Common myeloid progenitor, CD34-positive (primary cell): ENCODE data around the gene PARD6B.

ENCODE experiments used
- CTCF ChIA-PET: fragments of 350-600 bp; sonication (Branson Sonifier 250); formaldehyde crosslinking; loops from one replicate; lab custom pipeline; 2021; ENCODE audit warnings: antibody characterized with exemption; lab: Charles Lee
- POLR2A ChIA-PET: fragments of 350-600 bp; sonication (Branson Sonifier 250); formaldehyde crosslinking; loops from one replicate; lab custom pipeline; 2021; ENCODE audit warnings: antibody characterized with exemption; lab: Charles Lee
- DNase-seq, 3 donors: peaks; one replicate each; pipeline versions ENCODE4 v3.0.0 to v3.0.0-alpha.2; 2013
- H3K27ac ChIP-seq, 2 experiments: 1 replicate in 1 of 2; 2 replicates in 1 of 2; pipeline ENCODE4 v1.7.0; 2013; ENCODE audit warnings: inconsistent platforms in 2 of 2, low read length in 2 of 2, mild to moderate bottlenecking in 2 of 2, low read depth in 1 of 2, moderate library complexity in 1 of 2; ENCODE audit not compliant: severe bottlenecking in 2 of 2, insufficient read depth in 1 of 2, poor library complexity in 1 of 2
- H3K27me3 ChIP-seq, 5 experiments: replicated peaks in 2 of 5; 1 replicate in 3 of 5; 2 replicates in 2 of 5; pipeline versions ENCODE4 v1.6.1 to v1.7.0; 2013; ENCODE audit warnings: low read length in 4 of 5, mild to moderate bottlenecking in 2 of 5, moderate library complexity in 2 of 5, inconsistent platforms in 1 of 5; ENCODE audit not compliant: insufficient read depth in 5 of 5, control insufficient read depth in 4 of 5
- H3K36me3 ChIP-seq, 4 experiments: 1 replicate in 2 of 4; 2 replicates in 2 of 4; pipeline versions ENCODE4 v1.6.1 to v1.7.0; 2013; ENCODE audit warnings: low read length in 3 of 4, control low read depth in 1 of 4, mild to moderate bottlenecking in 1 of 4; ENCODE audit not compliant: control insufficient read depth in 4 of 4, insufficient read depth in 4 of 4
- H3K4me1 ChIP-seq, 4 experiments: 1 replicate in 3 of 4; 2 replicates in 1 of 4; pipeline versions ENCODE4 v1.6.1 to v1.7.1; 2013; ENCODE audit warnings: low read length in 3 of 4, mild to moderate bottlenecking in 3 of 4, control low read depth in 1 of 4, inconsistent platforms in 1 of 4, moderate library complexity in 1 of 4; ENCODE audit not compliant: control insufficient read depth in 4 of 4, insufficient read depth in 4 of 4; ENCODE audit errors: control extremely low read depth in 1 of 4
- H3K4me3 ChIP-seq, 7 experiments: 1 replicate in 4 of 7; 2 replicates in 3 of 7; pipeline versions ENCODE4 v1.5.1 to v1.7.0; 2013; ENCODE audit warnings: mild to moderate bottlenecking in 7 of 7, low read length in 6 of 7, moderate library complexity in 6 of 7, inconsistent platforms in 2 of 7, low read depth in 2 of 7, control low read depth in 1 of 7; ENCODE audit not compliant: insufficient read depth in 4 of 7, control insufficient read depth in 1 of 7; ENCODE audit errors: extremely low read depth in 1 of 7
- H3K9me3 ChIP-seq, 5 experiments: 1 replicate in 4 of 5; 2 replicates in 1 of 5; pipeline versions ENCODE4 v1.6.1 to v1.7.1; 2013; ENCODE audit warnings: low read length in 4 of 5, mild to moderate bottlenecking in 2 of 5, inconsistent platforms in 1 of 5, low read depth in 1 of 5, moderate library complexity in 1 of 5; ENCODE audit not compliant: control insufficient read depth in 4 of 5, insufficient read depth in 2 of 5; ENCODE audit errors: control extremely low read depth in 1 of 5
- WGBS: methylation state at CpG from one replicate; pipeline ENCODE4 v1.1.5; 2013; ENCODE audit not compliant: insufficient coverage; 5-methylcytosine and 5-hydroxymethylcytosine counted together

PARD6B gene

DNA sequence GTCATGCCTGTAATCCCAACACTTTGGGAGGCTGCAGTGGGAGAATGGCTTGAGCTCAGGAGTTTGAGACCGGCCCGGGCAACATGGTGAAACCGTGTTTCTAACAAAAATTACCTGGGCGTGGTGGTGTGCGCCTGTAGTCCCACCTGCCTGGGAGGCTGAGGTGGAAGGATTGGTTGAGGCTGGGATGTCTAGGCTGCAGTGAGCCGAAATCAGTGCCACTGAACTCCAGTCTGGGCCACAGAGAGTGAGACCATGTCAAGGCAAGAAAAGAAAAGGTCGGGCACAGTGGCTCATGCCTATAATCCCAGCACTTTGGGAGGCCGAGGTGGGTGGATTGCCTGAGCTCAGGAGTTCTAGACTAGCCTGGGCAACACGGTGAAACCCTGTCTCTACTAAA is 55.3 kb downstream of the PARD6B start:
- H3K27ac ChIP-seq, result no peak overlapping the region
- H3K4me1 ChIP-seq, result peaks cover 0 to 9% (median 7%) of the 10 kb centered on the region in 4 experiments
- ChIA-PET CTCF (no interaction called here), POLR2A (no interaction called here)
- H3K9me3 ChIP-seq, result no peaks in the 10 kb centered on the region
- no peak overlapping the region for H3K4me3 ChIP-seq
- WGBS, result 97% methylated on average over 8 of the region's 9 CpGs
- H3K36me3 ChIP-seq, result no peaks in the 10 kb centered on the region
- H3K27me3 ChIP-seq, result no peaks in the 10 kb centered on the region
- no peak for DNase-seq

DNA sequence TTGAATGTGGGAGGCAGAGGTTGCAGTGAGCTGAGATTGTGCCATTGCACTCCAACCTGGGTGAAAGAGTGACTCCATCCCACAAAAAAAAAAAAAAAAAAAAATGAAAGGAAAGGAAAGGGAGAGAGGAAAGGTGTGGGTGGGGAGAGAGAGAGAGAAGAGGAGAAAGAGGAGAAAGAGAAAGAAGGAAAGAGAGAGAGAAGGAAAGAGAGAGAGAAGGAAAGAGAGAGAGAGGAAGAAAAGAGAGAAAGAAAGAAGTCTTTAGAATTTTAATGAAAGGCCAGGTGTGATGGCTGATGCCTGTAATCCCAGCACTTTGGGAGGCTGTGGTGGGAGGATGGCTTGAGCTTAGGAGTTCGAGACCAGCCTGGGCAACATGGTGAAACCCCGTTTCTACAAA is 55.8 kb downstream of the PARD6B start:
- ChIA-PET POLR2A (no interaction called here), CTCF (interaction anchor here (1.2 kb wide), 1 partner anchor 38 kb away, joined by 3 read pairs; no protein-coding TSS in a partner anchor)
- Histone ChIP-seq H3K36me3 (no peaks in the 10 kb centered on the region), H3K4me1 (peaks cover 0 to 9% (median 7%) of the 10 kb centered on the region in 4 experiments), H3K27ac (no peak overlapping the region), H3K9me3 (no peaks in the 10 kb centered on the region), H3K27me3 (no peaks in the 10 kb centered on the region), H3K4me3 (no peak overlapping the region)
- WGBS, result 100% methylated on average over 2 of the region's 2 CpGs
- DNase-seq, result no peak

DNA sequence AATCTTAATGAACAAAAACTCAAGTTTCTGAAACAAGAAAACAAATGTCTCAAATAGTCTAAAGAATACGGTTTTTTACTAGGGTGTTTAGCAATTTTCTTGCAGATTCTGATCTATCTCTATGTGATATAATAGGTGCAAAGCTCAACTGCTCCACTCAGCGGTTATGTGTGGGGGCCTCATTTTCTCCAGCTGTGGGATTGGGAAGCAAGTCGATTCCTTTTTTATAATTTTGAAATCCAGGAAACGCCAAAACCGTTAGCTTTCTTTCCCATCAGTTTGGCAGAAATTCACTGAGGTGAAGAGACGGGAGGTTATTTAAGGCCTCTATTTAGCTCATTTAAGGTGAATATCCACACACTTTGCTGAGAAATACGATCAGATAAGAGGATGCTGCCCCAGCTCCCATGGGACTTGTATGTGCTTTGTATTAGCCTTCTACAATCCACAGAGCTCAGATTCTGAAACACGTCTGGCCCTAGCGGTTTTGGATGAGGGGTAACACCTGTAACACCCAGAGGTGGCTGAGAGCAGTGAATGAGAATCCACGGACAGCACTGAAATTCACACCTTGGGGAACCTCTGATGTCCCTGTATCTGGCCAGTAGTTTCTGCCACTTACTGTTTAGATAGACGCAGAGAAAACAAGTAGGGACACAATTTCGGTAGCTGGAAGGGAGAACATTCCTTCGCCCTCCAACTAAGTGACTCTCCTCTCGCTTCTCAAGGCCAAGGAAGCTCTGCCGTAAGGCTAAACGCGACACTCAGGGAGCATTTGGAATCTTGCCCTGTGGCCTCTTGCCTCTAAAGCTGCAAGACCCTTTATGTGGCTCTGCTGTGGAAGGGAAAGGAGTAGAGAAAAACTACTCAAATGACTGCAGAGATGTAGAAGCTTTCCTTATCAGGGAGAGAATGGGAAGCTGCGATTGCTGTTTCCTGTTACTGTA is 56.9 kb downstream of the PARD6B start:
- Histone ChIP-seq H3K4me3 (no peak overlapping the region), H3K27ac (no peak overlapping the region), H3K36me3 (no peaks in the 10 kb centered on the region), H3K4me1 (peaks cover 0 to 9% (median 7%) of the 10 kb centered on the region in 4 experiments), H3K27me3 (no peaks in the 10 kb centered on the region), H3K9me3 (no peaks in the 10 kb centered on the region)
- DNase-seq, result peak in 2 of 3 donors; percentile 11 to 12
- CTCF ChIA-PET, result interaction anchor here (0.7 to 4.0 kb wide), 9 partner anchors 8 to 199 kb away, joined by 3 to 21 read pairs (median 3); partner anchors contain the start of gene ADNP
- POLR2A ChIA-PET, result no interaction called here
- WGBS, result 75% methylated on average over 13 of the region's 18 CpGs

DNA sequence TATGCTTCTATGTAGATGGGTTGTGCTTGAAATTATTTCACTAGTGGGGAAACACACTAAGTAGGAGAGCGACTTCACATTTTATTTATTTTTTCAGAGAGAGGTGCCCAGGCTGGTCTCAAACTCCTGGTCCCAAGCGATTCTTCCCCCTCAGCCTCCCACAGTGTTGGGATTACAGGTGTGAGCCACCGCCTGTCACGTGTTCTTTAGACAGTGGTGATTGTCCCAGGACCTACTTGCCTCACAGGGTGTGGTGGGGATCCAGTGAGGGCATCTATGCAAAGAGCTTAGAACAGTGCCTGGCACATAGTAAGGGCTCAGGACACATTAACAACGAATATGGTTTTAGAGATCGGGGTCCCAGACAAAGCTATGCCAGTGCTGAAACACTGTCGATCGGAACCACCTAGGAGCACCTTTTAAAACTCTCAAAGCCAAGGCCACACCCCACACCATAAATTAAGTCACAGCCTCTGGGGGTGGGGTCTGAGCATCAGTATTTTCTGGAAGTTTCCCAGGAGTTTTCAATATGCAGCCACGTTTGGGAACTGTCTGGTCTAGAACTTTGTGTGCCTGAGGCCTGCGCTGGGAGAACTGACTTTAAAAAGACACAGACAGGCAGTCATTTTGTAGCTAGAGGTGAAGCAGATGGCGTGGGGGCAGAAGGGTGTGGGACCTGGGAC is 58.7 kb downstream of the PARD6B start:
- POLR2A ChIA-PET, result interaction anchor here (1.0 kb wide), 1 partner anchor 141 kb away, joined by 3 read pairs; the partner anchor contains the start of gene ADNP
- Histone ChIP-seq H3K9me3 (no peaks in the 10 kb centered on the region), H3K4me3 (no peak overlapping the region), H3K36me3 (no peaks in the 10 kb centered on the region), H3K27me3 (no peaks in the 10 kb centered on the region), H3K27ac (no peak overlapping the region), H3K4me1 (peaks cover 0 to 16% (median 12%) of the 10 kb centered on the region in 4 experiments)
- CTCF ChIA-PET, result interaction anchor here (0.8 to 4.0 kb wide), 19 partner anchors 8 to 517 kb away, joined by 3 to 21 read pairs (median 4); no protein-coding TSS in a partner anchor
- WGBS, result 90% methylated on average over 10 of the region's 11 CpGs
- no peak for DNase-seq

DNA sequence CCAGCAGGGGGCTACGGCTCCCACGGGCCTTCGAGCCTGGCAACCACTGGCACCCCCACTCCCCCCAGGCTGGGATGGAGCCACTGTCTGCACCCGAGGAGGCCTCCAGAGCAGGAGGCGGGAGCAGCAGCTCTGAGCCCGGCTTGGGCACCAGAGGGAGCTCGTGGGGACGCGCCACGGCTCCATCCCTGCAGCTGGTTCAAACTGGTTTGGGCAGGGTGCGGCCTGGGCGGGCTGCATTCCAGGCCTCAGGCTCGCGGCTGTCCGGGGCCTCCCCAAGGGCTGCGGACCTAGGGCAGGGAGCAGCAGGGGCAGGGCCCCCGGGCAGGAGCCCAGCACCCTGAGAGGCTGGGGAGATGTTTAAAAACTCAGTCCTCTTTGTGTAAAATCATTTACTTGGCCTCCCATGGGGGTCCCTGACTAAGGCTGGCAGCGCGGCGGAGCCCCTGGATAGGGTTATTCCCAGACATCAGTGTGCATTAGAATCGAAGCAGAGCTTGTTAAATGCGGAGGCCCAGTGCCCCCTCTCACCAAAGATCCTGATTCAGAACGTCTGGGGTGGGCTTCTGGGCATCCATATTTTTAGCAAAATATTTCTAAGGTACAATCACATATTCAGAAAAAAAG is 59.4 kb downstream of the PARD6B start:
- H3K9me3 ChIP-seq, result no peaks in the 10 kb centered on the region
- peak overlapping the region in 2 of 7 experiments; percentile 11 to 38 for H3K4me3 ChIP-seq
- WGBS, result 14% methylated on average over 18 of the region's 23 CpGs
- H3K27me3 ChIP-seq, result no peaks in the 10 kb centered on the region
- H3K36me3 ChIP-seq, result no peaks in the 10 kb centered on the region
- peak overlapping the region in 1 of 2 experiments; percentile 81 for H3K27ac ChIP-seq
- ChIA-PET POLR2A (interaction anchor here (0.6 to 1.0 kb wide), 2 partner anchors 15 to 141 kb away, joined by 3 to 4 read pairs; partner anchors contain the start of gene ADNP), CTCF (interaction anchor here (0.7 to 4.0 kb wide), 21 partner anchors 8 to 516 kb away, joined by 3 to 21 read pairs (median 4); no protein-coding TSS in a partner anchor)
- peaks cover 0 to 23% (median 16%) of the 10 kb centered on the region in 4 experiments for H3K4me1 ChIP-seq
- peak; percentile 72 to 78 (median 77) for DNase-seq

DNA sequence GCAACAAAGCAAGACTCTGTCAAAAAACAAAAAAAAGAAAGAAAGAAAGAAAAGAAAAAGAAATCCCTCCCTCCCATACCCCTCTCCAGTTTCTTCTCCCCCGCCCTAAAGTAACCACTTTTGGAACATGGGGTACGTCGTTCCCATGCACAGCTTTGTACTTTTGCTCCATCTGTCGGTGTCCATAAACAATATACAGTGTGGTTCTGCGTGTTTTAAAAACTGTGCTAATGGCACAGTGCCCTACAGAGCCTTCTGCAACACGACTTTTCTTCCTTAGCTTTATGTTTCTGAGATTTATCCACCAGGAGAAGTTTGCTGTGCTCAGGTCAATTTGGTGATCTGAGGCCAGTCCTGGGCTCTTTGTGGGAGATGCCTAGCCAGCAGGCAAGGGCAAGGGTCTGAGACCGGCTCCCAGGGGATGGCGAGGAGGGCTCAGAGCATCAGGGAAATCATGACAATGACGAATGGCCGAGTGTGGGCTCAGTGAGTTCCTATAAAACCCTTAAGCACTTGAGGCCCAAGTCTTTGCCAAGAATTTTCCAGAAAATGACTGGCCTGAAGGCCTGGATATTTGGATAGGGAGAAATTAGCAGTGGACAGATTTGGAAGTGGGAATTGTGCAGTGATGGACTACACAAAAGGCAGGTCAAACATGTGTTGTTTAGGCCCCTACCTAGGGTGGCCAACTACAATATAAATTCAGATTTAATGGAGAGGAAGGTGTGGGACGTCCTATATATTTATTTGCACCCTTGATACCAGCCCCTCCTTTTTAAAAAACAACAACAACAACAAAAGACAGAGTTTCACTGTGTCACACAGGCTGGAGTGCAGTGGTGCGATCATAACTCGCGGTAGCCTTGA is 61.6 kb downstream of the PARD6B start:
- POLR2A ChIA-PET, result interaction anchor here (0.6 to 2.6 kb wide), 3 partner anchors 10 to 164 kb away, joined by 3 to 15 read pairs (median 6); partner anchors contain the start of gene ADNP
- Histone ChIP-seq H3K4me3 (no peak overlapping the region), H3K27me3 (no peaks in the 10 kb centered on the region), H3K9me3 (no peaks in the 10 kb centered on the region), H3K36me3 (no peaks in the 10 kb centered on the region), H3K27ac (no peak overlapping the region), H3K4me1 (peaks cover 0 to 24% (median 20%) of the 10 kb centered on the region in 4 experiments)
- WGBS, result 96% methylated on average over 12 of the region's 14 CpGs
- DNase-seq, result no peak
- CTCF ChIA-PET, result interaction anchor here (0.6 to 2.5 kb wide), 20 partner anchors 8 to 815 kb away, joined by 3 to 28 read pairs (median 5); partner anchors contain the start of gene ADNP
